GM23338 (cell line): ENCODE data around the gene UBALD1. TPM values are rescaled to one million over a fixed set of nuclear protein-coding genes. Genes with fewer than 3 reads are reported as not detected.

Source experiments
- ATAC-seq: fragments of 200-7000 bp; cut with Tn5 transposase; 3 replicates; pipeline ENCODE4 v1.9.1; 2020
- DNase-seq: peaks from one replicate; pipeline ENCODE4 v3.0.0-alpha.2; 2015; ENCODE audit warnings: low spot score
- H2AFZ ChIP-seq: fragments of 200-600 bp; sonication (generic); 2 replicates; pipeline ENCODE4 v1.8.0; 2016; ENCODE audit warnings: antibody characterized with exemption, mild to moderate bottlenecking, moderate library complexity
- H3F3A ChIP-seq: fragments of 200-600 bp; sonication (generic); replicated peaks from 2 replicates; pipeline ENCODE4 v1.8.0; 2017; ENCODE audit warnings: antibody characterized with exemption, mixed run types, low read depth
- H3K27ac ChIP-seq: fragments of 200-600 bp; sonication (generic); 2 replicates; pipeline ENCODE4 v1.6.1; 2016; ENCODE audit warnings: low read depth
- H3K27me3 ChIP-seq: fragments of 200-600 bp; sonication (generic); 2 replicates; pipeline ENCODE4 v1.8.0; 2016; ENCODE audit warnings: mild to moderate bottlenecking, mixed run types, moderate library complexity; ENCODE audit not compliant: insufficient read depth
- H3K36me3 ChIP-seq: fragments of 200-600 bp; sonication (generic); 2 replicates; pipeline ENCODE4 v1.8.0; 2016; ENCODE audit warnings: mild to moderate bottlenecking; ENCODE audit not compliant: insufficient read depth
- H3K4me1 ChIP-seq: fragments of 200-600 bp; sonication (generic); 2 replicates; pipeline ENCODE4 v1.8.0; 2016; ENCODE audit warnings: mild to moderate bottlenecking, moderate library complexity; ENCODE audit not compliant: insufficient read depth
- H3K4me2 ChIP-seq: fragments of 200-600 bp; sonication (generic); 2 replicates; pipeline ENCODE4 v1.7.1; 2017; ENCODE audit warnings: mixed run types
- H3K4me3 ChIP-seq: fragments of 200-600 bp; sonication (generic); 2 replicates; pipeline ENCODE4 v1.6.1; 2016; ENCODE audit warnings: mixed run types
- H3K79me2 ChIP-seq: fragments of 200-600 bp; sonication (generic); replicated peaks from 2 replicates; pipeline ENCODE4 v1.8.0; 2017; ENCODE audit warnings: mild to moderate bottlenecking; ENCODE audit not compliant: insufficient read depth
- H3K9me2 ChIP-seq: fragments of 200-600 bp; sonication (generic); 2 replicates; pipeline ENCODE4 v1.8.0; 2017; ENCODE audit not compliant: insufficient read depth
- H4K20me1 ChIP-seq: fragments of 200-600 bp; sonication (generic); replicated peaks from 2 replicates; pipeline ENCODE4 v1.8.0; 2017; ENCODE audit warnings: mild to moderate bottlenecking; ENCODE audit not compliant: insufficient read depth
- H3K27ac Mint-ChIP-seq: 2 replicates; pipeline ENCODE4 v1.8.0; 2020; ENCODE audit warnings: inconsistent platforms, mild to moderate bottlenecking, moderate library complexity, mixed read lengths
- H3K27me3 Mint-ChIP-seq: 3 replicates; pipeline ENCODE4 v1.8.0; 2022; ENCODE audit warnings: low read depth, mild to moderate bottlenecking, moderate library complexity, mixed read lengths, inconsistent platforms; ENCODE audit not compliant: insufficient read depth, poor library complexity
- H3K36me3 Mint-ChIP-seq: 3 replicates; pipeline ENCODE4 v1.8.0; 2021; ENCODE audit warnings: low read depth, mild to moderate bottlenecking, inconsistent platforms, moderate library complexity, mixed read lengths
- H3K4me1 Mint-ChIP-seq: 3 replicates; pipeline ENCODE4 v1.8.0; 2020; ENCODE audit warnings: mild to moderate bottlenecking, inconsistent platforms, mixed read lengths
- H3K4me3 Mint-ChIP-seq: 3 replicates; pipeline ENCODE4 v1.8.0; 2021; ENCODE audit warnings: moderate library complexity, mild to moderate bottlenecking, inconsistent platforms, mixed read lengths
- H3K9me3 Mint-ChIP-seq: 3 replicates; pipeline ENCODE4 v1.8.0; 2020; ENCODE audit warnings: moderate library complexity, mild to moderate bottlenecking, inconsistent platforms, mixed read lengths
- CREB1 ChIP-seq: fragments of 250-450 bp; sonication (Bioruptor Pico); IDR thresholded peaks from 2 replicates; pipeline ENCODE4 v1.5.0; 2020; ENCODE audit warnings: low read depth, mild to moderate bottlenecking, moderate library complexity
- ETS1 ChIP-seq: IDR thresholded peaks from 2 replicates; pipeline ENCODE4 v1.6.1; 2016; ENCODE audit warnings: antibody characterized with exemption
- EZH2 ChIP-seq: fragments of 200-600 bp; sonication (generic); IDR thresholded peaks from one replicate; pipeline ENCODE4 v1.8.0; 2017; ENCODE audit warnings: antibody characterized with exemption, mild to moderate bottlenecking, low read depth; ENCODE audit not compliant: unreplicated experiment
- JUNB ChIP-seq: IDR thresholded peaks from one replicate; pipeline ENCODE4 v1.6.1; 2016; ENCODE audit warnings: antibody characterized with exemption; ENCODE audit not compliant: unreplicated experiment
- NANOG ChIP-seq: IDR thresholded peaks from 2 replicates; pipeline ENCODE4 v1.6.1; 2016; ENCODE audit warnings: antibody characterized with exemption, borderline replicate concordance
- ZNF462 ChIP-seq: fragments of 250-450 bp; sonication (Bioruptor Pico); IDR thresholded peaks from 2 replicates; pipeline ENCODE4 v1.5.0; 2020; ENCODE audit warnings: mild to moderate bottlenecking, moderate library complexity
- polyA plus RNA-seq: library from polyadenylated mRNA; unstranded; fragments of >200 nt; fragmentation: Nextera tagmentation; extraction: Ambion mirVana; gene quantifications from 2 replicates; pipeline ENCODE4 v1.2.1, GENCODE V29; 2016
- total RNA-seq: library from RNA; depleted of rRNA; stranded (reverse); fragments of >200 nt; shearing (Covaris generic); gene quantifications from 2 replicates; pipeline ENCODE4 v1.2.3, GENCODE V29; 2014
- TF ChIP-seq, protein P1 (sequence below): IDR thresholded peaks from one replicate; pipeline ENCODE4 v1.6.1; 2018; ENCODE audit warnings: antibody characterized with exemption; ENCODE audit not compliant: unreplicated experiment

The UBALD1 gene
- total and polyA plus RNA-seq, 2 experiments from 2014 or later = 20.7 to 32.8 TPM

- no peaks in the 10 kb centered on the region for H3K36me3 ChIP-seq
- ATAC-seq (no peak), DNase-seq (no peak)
- no peak overlapping the region for H2AFZ ChIP-seq
- Mint-ChIP-seq H3K27ac (no peak overlapping the region; the same call in 1 of the 2 replicates), H3K4me3 (no peak overlapping the region), H3K9me3 (no peaks in the 10 kb centered on the region), H3K36me3 (peaks cover 12% of the 10 kb centered on the region), H3K27me3 (peaks cover 18% of the 10 kb centered on the region), H3K4me1 (peaks cover 16% of the 10 kb centered on the region)
- H3K27me3 ChIP-seq = no peaks in the 10 kb centered on the region
- H3K4me1 ChIP-seq = peaks cover 18% of the 10 kb centered on the region
- H3K4me3 ChIP-seq = no peak overlapping the region
- peaks cover 3% of the 10 kb centered on the region for H3F3A ChIP-seq
- H4K20me1 ChIP-seq = peaks cover 4% of the 10 kb centered on the region
- H3K79me2 ChIP-seq = peaks cover 31% of the 10 kb centered on the region
- no peak overlapping the region for H3K27ac ChIP-seq
- H3K4me2 ChIP-seq = no peak overlapping the region
- TF ChIP-seq, protein P1, sequence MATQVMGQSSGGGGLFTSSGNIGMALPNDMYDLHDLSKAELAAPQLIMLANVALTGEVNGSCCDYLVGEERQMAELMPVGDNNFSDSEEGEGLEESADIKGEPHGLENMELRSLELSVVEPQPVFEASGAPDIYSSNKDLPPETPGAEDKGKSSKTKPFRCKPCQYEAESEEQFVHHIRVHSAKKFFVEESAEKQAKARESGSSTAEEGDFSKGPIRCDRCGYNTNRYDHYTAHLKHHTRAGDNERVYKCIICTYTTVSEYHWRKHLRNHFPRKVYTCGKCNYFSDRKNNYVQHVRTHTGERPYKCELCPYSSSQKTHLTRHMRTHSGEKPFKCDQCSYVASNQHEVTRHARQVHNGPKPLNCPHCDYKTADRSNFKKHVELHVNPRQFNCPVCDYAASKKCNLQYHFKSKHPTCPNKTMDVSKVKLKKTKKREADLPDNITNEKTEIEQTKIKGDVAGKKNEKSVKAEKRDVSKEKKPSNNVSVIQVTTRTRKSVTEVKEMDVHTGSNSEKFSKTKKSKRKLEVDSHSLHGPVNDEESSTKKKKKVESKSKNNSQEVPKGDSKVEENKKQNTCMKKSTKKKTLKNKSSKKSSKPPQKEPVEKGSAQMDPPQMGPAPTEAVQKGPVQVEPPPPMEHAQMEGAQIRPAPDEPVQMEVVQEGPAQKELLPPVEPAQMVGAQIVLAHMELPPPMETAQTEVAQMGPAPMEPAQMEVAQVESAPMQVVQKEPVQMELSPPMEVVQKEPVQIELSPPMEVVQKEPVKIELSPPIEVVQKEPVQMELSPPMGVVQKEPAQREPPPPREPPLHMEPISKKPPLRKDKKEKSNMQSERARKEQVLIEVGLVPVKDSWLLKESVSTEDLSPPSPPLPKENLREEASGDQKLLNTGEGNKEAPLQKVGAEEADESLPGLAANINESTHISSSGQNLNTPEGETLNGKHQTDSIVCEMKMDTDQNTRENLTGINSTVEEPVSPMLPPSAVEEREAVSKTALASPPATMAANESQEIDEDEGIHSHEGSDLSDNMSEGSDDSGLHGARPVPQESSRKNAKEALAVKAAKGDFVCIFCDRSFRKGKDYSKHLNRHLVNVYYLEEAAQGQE = no peak
- TF ChIP-seq ZNF462 (CRISPR knock-in tag) = no peak
- no peak for TF ChIP-seq NANOG
- TF ChIP-seq ETS1 = no peak
- no peak for TF ChIP-seq EZH2
- no peak for TF ChIP-seq CREB1 (CRISPR knock-in tag)
- no peak for TF ChIP-seq JUNB
- H3K9me2 ChIP-seq = no peaks in the 10 kb centered on the region
Measured at GRCh38 chr16:4607841-4608703, 6.6 kb downstream of the UBALD1 start.
